ENCODE measurements around the gene GPR176. TPM values are rescaled to one million over a fixed set of nuclear protein-coding genes. Genes with fewer than 3 reads are reported as not detected.

Gene GPR176
- total and polyA plus RNA-seq, 7 donors = 0.23 to 7.9 (median 3.9) TPM

- Histone ChIP-seq H3K36me3 (no peaks in the 10 kb centered on the region), H3K4me3 (no peak overlapping the region), H3K4me1 (peaks cover 0 to 14% (median 7%) of the 10 kb centered on the region in 4 donors), H3K27ac (no peak overlapping the region), H3K27me3 (no peaks in the 10 kb centered on the region), H3K9me3 (no peaks in the 10 kb centered on the region)
- intact Hi-C loops (cut with DNase I) = no loop called here
- DNase-seq = no peak
- WGBS, 2 donors = 57 to 90% methylated on average over 3 of the region's 3 CpGs
- TF ChIP-seq POLR2AphosphoS5 (IDR thresholded peaks at IDR 0.05) = no peak
- no peak for TF ChIP-seq POLR2A (IDR thresholded peaks at IDR 0.05)
- TF ChIP-seq, protein P1, sequence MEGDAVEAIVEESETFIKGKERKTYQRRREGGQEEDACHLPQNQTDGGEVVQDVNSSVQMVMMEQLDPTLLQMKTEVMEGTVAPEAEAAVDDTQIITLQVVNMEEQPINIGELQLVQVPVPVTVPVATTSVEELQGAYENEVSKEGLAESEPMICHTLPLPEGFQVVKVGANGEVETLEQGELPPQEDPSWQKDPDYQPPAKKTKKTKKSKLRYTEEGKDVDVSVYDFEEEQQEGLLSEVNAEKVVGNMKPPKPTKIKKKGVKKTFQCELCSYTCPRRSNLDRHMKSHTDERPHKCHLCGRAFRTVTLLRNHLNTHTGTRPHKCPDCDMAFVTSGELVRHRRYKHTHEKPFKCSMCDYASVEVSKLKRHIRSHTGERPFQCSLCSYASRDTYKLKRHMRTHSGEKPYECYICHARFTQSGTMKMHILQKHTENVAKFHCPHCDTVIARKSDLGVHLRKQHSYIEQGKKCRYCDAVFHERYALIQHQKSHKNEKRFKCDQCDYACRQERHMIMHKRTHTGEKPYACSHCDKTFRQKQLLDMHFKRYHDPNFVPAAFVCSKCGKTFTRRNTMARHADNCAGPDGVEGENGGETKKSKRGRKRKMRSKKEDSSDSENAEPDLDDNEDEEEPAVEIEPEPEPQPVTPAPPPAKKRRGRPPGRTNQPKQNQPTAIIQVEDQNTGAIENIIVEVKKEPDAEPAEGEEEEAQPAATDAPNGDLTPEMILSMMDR (IDR thresholded peaks at IDR 0.05) = no peak
- no peak for TF ChIP-seq EP300 (IDR thresholded peaks at IDR 0.05)
Measured at GRCh38 chr15:39774688-39775267, 145.3 kb downstream of the GPR176 start.

DNA sequence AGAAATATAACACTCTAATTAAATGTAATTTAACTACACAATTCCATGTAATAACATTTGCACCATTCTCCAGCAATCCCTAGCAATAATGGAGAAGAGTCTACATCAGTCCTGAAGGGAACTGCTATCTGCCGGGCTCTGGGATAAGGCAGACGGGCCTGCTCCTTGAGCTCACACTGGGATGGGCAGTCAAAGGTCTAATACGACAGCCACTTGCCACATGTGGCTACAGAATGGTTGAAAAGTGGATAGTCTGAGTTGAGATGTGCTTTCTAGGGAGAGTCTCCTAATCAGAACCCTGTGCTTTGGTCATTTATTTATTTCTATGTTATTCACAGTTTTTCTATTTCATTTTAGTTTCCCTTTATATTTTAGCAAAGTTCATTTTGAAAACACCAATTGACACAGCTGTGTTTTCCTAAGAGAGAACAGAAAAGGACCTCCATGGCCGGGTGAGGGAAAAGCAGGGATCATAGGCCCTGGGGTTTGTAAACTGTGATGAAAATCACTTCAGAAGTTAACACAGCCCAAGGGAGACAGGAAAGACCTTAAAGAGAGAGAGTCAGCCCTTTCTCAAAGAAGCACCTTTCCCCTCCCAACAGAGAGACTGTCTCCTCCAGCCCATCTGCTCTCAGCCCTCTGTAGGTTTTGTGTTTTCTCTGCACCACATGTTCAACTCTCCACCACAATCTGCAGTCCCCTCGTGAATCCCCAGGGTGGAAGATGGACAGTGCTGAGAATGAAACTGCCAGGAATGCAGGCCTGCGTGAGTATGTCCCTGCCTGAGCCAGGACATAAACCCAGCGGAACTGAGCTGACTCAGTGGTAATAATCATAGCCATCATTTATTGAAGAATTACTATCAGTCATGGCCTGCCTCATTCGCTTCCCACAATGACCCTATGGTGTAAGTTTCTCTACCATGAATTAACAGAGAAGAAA lies 149.0 kb downstream of the GPR176 start:
- H3K27me3 ChIP-seq = no peaks in the 10 kb centered on the region
- peaks cover 0 to 14% (median 7%) of the 10 kb centered on the region in 4 donors for H3K4me1 ChIP-seq
- WGBS, 2 donors = 77 to 79% methylated on average over 8 of the region's 8 CpGs
- DNase-seq = peak; percentile 66
- TF ChIP-seq, protein P1 (IDR thresholded peaks at IDR 0.05) = no peak
- peak in 1 of 4 donors; percentile 22 for TF ChIP-seq POLR2AphosphoS5 (IDR thresholded peaks at IDR 0.05)
- intact Hi-C loops (cut with DNase I) = no loop called here
- no peaks in the 10 kb centered on the region for H3K9me3 ChIP-seq
- H3K36me3 ChIP-seq = no peaks in the 10 kb centered on the region
- peak overlapping the region in 3 of 4 donors; percentile 21 to 26 (median 21) for H3K4me3 ChIP-seq
- peak overlapping the region; percentile 66 to 78 (median 72) for H3K27ac ChIP-seq

- TF ChIP-seq, protein P1 (IDR thresholded peaks at IDR 0.05) = no peak
- TF ChIP-seq POLR2A (IDR thresholded peaks at IDR 0.05) = no peak
- no peak for TF ChIP-seq POLR2AphosphoS5 (IDR thresholded peaks at IDR 0.05)
- TF ChIP-seq EP300 (IDR thresholded peaks at IDR 0.05) = no peak
- intact Hi-C loops (cut with DNase I) = no loop called here
- no peak overlapping the region for H3K27ac ChIP-seq
- 88 to 97% methylated on average over 5 of the region's 5 CpGs for WGBS, 2 donors
- H3K4me3 ChIP-seq = no peak overlapping the region
- no peak for DNase-seq
- no peaks in the 10 kb centered on the region for H3K27me3 ChIP-seq
- no peaks in the 10 kb centered on the region for H3K36me3 ChIP-seq
- peaks cover 0 to 14% (median 7%) of the 10 kb centered on the region in 4 donors for H3K4me1 ChIP-seq
- H3K9me3 ChIP-seq = no peaks in the 10 kb centered on the region
Measured at GRCh38 chr15:39767921-39768320, 152.1 kb downstream of the GPR176 start.

GRCh38 chr15:39761006-39761405 lies 159.1 kb downstream of the GPR176 start:
- no peak overlapping the region for H3K4me3 ChIP-seq
- no peaks in the 10 kb centered on the region for H3K36me3 ChIP-seq
- intact Hi-C loops (cut with DNase I) = no loop called here
- no peaks in the 10 kb centered on the region for H3K27me3 ChIP-seq
- no peaks in the 10 kb centered on the region for H3K4me1 ChIP-seq
- 83 to 94% methylated on average over 2 of the region's 2 CpGs for WGBS, 2 donors
- no peak for DNase-seq
- no peak overlapping the region for H3K27ac ChIP-seq
- TF ChIP-seq, protein P1 (IDR thresholded peaks at IDR 0.05) = no peak
- TF ChIP-seq POLR2A (IDR thresholded peaks at IDR 0.05) = no peak
- no peak for TF ChIP-seq EP300 (IDR thresholded peaks at IDR 0.05)
- no peak for TF ChIP-seq POLR2AphosphoS5 (IDR thresholded peaks at IDR 0.05)
- no peaks in the 10 kb centered on the region for H3K9me3 ChIP-seq

All from sigmoid colon (tissue), 7 donors.